HG03196 (cell line): Measurements from ENCODE around the gene GRAP2.
"Not testable (repeated sequence)": the region's sequence is repeated elsewhere in the genome, so short reads cannot be mapped to it uniquely, and the experiment has no call there.

ENCODE experiments used
- ATAC-seq: cut with Tn5 transposase; IDR thresholded peaks from one replicate; pipeline ENCODE4 v1.9.1; 2021; ENCODE audit not compliant: unreplicated experiment

The GRAP2 gene

DNA sequence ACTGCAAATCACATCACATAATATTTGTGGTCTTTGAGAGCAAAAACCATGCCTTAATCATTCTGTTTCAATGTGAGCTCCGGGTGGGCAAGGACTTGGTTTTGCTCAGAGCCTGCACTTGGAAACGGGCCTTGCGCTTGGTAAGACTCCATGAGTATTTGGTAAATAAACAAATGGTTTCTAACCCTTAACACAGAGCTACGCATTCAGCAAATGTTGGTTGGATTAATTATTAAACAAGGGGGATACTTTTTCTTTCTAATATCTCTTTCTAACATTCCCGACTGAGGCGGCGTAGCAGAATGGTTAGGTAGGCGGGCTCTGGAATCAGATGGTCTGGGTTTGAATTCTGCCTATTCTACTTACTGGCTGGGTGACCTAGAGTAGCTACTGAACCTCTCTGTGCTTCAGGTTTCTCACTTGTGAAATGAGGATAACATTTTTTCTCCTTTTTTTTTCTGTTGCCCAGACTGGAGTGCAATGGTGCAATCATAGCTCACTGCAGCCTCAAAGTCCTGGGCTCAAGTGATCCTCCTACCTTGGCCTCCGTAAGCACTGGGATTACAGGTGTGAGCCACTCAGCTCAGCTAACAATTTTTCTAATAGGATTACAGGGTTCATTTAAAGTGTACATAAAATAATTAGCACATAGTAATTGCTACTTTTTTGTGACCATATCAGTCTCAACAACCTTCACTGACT lies 90.4 kb downstream of the GRAP2 start:
- no peak for ATAC-seq

GRCh38 chr22:39992088-39992826 lies 91.4 kb downstream of the GRAP2 start:
- ATAC-seq, result no peak

GRCh38 chr22:39992894-39993293 lies 92.0 kb downstream of the GRAP2 start:
- ATAC-seq, result not testable (repeated sequence)

DNA sequence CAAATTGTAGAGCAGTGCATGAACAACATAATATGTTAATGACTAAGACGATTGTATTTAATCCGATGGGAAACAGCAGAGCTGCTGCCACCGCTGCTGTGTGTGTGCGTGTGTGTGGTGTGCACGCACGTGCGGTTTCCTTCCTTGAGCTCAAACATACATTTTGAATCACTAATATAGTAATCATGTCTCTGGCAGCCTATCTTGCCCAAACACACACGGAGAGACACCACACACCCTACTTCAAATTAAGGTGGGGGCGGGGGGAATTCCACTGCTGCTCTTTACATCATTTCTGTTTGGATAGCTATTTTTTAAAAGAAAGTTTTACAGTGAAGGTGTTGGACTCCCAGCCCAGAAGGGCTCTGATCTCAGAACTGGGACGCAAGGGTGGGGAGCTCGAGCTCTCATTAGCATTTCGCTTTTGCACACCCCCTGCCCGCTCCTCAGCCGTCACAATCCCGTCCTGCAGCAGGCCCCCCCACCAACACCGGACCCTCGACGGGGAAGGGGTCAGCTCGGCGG lies 93.2 kb downstream of the GRAP2 start:
- ATAC-seq, result no peak

DNA sequence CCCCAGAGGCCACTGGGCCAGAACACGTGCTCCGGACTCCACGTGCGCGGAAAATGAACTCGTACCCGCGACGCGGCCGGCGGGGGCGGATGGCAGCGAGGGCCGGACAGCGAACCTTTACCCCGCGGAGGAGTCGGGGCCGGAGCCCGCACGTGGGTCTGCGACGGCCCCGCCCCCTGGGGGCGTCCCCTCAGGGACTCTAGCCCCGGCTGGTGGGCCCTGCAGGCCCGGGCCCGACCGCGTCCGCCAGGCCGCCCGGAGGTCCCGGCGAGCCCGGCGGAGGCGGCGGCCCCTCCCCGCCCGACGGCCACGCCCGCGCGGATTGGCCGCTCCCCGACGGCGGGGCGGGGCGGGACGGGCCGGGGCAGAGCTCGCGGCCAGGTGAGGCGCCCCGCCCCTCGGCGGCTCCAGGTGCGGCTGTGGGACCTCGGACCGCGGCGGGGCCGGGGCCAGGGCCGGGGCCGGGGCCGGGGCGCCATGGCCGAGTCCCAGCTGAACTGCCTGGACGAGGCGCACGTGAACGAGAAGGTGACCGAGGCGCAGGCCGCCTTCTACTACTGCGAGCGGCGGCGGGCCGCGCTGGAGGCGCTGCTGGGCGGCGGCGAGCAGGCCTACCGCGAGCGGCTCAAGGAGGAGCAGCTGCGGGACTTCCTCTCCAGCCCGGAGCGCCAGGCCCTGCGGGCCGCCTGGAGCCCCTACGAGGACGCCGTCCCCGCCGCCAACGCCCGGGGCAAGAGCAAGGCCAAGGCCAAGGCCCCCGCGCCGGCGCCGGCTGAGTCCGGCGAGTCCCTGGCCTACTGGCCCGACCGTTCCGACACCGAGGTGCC lies 93.9 kb downstream of the GRAP2 start, which contains the start of gene FAM83F:
TSS of gene FAM83F (plus strand) at position 389 of the 827 bp plus-strand sequence. CDS start at position 478, 89 bp downstream.
- ATAC-seq, result no peak

GRCh38 chr22:39995393-39996252 lies 94.7 kb downstream of the GRAP2 start:
- ATAC-seq, result no peak

- ATAC-seq, result no peak
Measured at GRCh38 chr22:39996732-39997131, 95.8 kb downstream of the GRAP2 start.

DNA sequence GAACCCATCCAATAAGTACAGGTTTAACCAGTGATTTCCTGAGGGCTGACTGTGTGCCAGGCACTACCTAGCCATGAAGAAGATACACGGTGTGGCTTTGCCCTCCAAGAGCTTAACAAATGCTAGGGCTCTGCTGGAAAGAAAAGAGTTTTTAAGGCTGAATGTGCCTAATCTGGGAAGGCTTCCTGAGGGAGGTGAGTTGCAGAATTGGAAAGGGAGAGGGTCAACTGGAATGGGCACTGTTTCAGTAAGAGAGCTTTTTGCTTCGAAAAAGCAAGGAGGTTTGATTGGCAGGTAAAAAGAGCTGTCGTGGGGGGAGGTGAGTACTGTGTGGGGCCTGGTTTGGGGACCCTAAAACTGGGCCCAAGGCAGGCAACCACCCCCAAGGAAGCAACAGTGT lies 96.5 kb downstream of the GRAP2 start:
- no peak for ATAC-seq

- ATAC-seq, result no peak
Measured at GRCh38 chr22:39997939-39998726, 97.2 kb downstream of the GRAP2 start.

GRCh38 chr22:39999144-39999757 lies 98.4 kb downstream of the GRAP2 start:
- ATAC-seq, result no peak

DNA sequence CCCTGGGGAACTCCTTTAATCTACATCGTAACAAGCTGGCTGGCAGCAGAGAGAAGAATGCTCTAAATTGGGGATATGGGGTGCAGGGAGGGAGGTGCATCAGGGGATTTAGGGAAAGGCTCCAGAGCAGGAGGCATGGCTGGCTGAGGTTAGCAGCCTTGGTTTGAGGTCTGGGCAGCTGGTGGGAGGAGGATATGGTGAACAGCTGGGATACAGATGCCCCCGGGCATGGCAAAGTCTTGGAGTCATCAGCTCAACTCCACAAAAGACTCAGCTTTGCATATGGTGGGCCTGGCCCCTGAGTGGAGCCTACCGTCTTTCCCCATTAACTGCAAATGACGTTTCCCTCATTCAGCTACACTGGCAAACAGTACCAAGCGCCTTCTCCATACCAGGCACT lies 99.3 kb downstream of the GRAP2 start:
- no peak for ATAC-seq

- ATAC-seq, result no peak
Measured at GRCh38 chr22:40001106-40001505, 100.2 kb downstream of the GRAP2 start.

DNA sequence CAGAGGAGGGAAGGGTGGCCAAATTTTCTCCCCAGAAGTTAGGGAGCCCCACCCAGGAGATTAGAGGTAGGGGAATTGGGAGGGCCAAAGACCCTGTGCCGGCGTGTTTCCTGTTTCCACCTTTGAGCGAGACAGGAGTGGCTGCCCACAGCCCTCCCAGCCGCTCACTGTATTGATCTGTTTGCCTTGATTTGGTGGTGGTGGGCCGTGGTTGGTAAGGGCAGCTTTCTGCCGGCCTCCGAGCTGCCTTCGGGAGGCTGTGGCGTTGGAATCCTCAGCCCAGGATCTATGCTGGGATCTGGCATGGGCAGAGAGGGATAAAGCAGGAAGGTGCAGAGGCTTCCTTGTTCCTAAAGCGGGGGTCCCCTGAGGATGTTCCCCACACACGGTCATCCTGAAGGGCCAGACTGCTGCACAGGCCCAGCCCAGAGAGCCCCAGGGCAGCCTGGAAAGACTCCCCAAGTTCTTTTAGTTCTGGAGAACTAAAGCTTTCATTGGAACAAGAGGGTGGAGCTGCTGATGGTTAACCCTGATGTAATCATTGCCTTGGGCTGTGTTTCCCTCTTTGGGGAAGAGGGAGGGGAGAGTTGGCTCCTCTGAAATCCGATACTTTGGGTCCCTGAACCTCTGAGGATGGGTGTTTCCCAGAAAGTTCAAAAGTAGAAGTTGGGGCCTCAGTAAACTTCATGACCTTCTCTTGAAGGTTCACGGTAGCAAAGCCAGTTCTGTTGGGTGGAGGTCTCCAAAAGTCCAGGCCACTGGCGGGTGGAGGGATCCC lies 101.1 kb downstream of the GRAP2 start:
- ATAC-seq, result no peak

- no peak for ATAC-seq
Measured at GRCh38 chr22:40002935-40003715, 102.2 kb downstream of the GRAP2 start.

GRCh38 chr22:40004836-40005235 lies 104.0 kb downstream of the GRAP2 start:
- ATAC-seq, result no peak

- no peak for ATAC-seq
Measured at GRCh38 chr22:40006641-40007040, 105.8 kb downstream of the GRAP2 start.

- ATAC-seq, result no peak
Measured at GRCh38 chr22:40007853-40008710, 107.2 kb downstream of the GRAP2 start.
